CD4-positive, alpha-beta T cell treated with Interleukin-2 at 100 ng/mL for 4 hours (primary cell): ENCODE results near the gene PRKAR1B.

ENCODE experiments used
- DNase-seq: peaks from one replicate; pipeline ENCODE4 v3.0.0-alpha.2; 2020; ENCODE audit warnings: low spot score

Gene PRKAR1B

DNA sequence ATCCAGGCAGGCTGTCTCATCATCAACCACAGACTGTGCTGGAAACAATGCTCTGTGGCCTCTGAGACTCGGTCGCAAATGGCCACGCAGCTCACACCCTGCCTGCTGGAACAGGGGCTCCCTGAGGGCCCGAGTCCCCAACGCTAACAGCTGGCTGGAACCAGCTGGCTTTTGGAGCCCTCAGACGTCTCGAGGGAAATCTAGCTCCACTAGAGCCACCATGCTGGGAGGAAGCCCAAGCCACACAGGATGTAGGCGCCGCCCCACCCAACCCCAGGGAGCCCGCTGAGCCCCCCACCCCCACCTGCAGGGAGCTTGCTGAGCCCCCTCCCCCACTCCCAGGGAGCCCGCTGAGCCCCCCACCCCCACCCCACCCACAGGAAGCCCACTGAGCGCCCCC lies 186.1 kb downstream of the PRKAR1B start:
- DNase-seq, result no peak

DNA sequence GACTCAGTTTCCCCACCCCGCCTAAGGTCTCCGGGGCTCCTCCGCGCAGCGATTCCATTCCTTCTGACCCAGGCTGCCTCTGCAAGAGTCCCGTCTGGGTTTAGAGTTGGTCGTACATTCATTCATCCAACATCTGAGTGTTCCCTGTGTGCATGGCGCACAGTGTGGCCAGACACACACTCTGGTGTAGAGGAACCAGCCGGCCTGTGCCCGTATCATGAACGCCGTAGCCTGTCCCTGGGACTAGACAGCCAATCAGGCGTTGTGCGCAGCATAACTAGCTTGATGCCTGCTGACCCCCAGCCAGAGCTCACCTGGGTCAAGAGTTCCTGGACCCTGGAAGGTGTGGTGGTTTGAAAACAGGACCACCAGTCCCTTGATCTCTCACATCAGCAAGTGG lies 186.5 kb downstream of the PRKAR1B start:
- DNase-seq, result no peak

DNA sequence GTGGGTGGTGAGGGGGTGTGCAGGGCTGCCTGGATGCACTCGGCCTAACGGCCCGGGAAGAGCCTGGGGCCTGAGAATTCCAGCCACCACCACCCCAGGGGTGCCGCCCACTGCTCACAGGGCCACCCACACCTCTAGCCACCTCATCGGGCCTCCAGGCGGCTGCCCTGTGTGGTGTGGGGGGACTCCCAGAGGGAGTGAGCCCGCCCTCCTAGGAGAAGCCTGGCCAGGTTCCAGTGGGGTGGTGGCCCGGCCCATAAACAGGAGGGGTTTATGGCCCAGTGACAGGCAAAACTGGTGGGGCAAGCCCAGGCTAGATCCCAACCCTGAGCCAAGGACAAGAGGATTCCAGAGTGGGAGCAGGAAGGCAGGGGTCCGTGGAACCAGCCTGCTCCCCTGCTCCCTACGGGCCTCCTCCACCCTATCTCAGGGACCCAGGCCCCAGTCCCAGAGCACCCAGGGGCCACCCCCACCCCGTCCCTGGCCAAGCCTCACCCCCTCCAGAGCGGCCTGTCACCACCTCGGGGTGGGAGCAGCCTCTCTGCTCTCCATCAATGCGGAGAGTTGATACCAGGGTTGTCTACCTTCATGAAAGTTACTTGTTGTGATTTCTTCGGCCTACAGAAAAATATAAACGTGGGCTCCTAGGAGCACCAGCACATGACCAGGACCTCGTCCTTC lies 187.2 kb downstream of the PRKAR1B start:
- DNase-seq, result no peak

DNA sequence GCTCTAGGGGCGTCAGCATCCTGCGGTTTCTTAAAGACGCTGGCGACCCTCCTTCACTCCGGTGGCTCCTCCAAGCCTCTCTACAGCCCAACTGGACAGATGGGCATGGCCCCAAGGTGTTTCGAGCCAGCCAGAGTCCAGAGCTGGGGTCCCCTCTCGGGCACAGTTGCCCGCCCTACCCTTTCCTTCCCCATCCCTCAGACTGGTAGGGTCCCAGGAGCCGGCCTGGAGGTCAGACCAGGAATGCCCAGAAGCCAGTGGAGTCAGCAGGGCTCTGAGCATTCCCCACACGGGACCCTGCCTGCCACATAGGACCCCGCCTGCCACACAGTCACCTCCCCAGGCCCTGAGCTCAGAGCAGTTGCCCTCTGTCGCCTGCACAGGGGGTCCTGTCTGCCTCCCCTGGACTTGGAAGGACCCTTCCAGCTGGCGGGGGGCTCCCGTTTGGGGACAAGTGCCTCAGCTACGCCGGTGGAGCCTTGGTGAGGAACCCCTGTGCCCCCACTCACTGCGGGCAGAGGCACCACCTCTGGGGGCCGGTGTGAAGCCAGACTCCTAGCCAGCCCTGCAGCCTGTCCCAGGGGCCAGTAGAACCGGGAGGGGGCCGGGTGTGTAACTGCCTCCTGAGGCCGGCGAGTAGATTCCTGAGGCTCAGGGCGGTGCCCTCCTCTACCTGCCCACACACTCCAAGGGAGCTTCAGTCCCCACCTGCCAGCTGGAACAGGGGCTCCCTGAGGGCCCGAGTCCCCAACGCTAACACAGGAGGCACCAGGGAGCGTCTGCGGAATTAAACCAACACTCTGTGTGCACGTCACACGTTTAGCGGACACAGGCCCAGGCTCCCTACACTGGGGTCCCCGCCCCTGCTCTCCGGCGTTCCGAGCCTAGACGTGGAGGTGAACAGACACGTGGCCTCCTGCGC lies 188.1 kb downstream of the PRKAR1B start:
- no peak for DNase-seq

DNA sequence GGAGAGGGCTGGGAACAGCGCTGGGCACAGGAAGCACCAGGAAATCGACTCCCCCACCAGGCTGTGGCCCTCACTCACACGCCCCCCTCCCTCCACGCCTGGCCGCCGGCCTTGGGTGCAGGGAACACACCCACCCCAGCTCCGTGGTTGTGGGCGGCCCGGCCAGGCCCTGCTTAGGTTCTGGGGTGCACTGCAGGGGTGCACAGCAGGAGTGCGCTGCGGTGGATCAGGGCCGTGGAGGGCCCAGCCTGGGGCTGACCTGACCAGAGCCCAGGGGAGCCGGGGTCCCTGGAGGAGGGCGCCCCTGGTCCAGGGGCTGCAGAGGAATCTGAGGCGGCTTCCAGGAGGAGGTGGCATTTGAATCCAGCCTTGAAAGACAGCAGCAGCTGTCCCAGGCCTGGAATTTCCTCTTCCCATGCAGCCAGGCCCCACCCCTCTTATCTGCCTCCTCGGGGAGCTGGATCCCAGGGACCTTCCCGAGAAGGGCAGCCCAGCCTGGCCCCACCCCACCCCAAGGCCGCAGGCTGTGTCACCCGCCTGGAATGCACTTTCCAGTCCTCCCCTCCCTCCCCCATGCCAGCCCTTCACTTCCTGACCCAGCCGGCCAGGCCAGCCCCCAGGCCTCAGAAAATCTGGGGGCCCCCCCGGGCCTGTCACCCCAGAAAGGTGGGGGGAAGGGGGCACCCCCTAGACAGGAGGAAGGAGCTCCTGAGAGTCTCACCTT lies 189.0 kb downstream of the PRKAR1B start:
- no peak for DNase-seq

DNA sequence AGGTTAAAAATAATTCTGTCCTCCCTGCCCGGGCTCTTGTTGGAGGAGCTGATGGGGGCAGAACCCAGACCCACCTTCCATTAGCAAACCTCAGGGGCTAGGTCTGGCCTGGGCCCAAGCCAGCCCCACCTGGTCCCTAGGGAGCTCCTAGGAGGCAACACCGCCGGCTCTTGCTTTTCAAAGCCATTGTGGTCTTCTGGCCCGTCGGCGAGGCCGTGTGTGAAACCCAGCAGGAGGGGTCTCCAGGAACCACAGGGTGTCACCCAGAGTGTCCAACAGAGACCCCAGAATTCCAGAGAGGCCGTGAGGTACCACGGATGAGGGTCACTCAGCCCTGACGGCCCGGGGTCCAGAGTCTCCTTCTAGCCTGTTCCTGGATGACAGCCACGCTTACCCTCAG lies 190.8 kb downstream of the PRKAR1B start:
- DNase-seq, result no peak

DNA sequence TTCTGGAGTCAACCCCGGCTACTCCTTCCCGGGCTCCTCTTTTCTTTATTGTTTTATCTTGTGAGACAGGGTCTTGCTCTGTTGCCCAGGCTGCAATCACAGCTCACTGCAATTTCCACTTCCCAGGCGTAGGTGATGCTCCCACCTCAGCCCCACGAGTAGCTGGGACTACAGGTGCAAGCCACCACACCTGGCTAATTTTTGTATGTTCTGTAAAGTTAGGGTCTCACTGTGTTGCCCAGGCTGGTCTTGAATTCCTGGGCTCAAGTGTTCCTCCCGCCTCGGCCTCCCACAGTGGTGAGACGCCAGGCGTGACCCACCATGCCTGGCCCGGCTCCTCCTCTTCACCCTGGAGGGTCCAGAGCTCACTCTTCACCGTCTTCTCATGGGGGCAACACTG lies 192.1 kb downstream of the PRKAR1B start:
- no peak for DNase-seq

DNA sequence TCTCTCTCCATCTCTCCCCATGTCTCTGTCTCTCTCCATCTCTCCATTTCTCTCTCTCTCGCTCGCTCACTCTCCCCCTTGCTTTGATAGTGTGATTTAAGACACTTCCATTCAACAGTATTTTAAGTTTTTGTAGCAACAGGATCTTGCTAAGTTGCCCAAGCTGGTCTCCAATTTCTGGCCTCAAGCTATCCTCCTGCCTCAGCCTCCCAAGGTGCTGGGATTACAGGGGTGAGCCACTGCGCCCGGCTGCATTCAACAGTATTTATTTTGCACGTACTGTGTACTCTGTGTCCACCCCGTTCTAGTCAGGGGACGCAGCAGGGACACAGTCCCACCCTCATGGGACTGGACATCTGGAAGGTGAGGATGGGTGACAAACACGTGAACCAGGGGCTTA lies 193.0 kb downstream of the PRKAR1B start:
- DNase-seq, result no peak

DNA sequence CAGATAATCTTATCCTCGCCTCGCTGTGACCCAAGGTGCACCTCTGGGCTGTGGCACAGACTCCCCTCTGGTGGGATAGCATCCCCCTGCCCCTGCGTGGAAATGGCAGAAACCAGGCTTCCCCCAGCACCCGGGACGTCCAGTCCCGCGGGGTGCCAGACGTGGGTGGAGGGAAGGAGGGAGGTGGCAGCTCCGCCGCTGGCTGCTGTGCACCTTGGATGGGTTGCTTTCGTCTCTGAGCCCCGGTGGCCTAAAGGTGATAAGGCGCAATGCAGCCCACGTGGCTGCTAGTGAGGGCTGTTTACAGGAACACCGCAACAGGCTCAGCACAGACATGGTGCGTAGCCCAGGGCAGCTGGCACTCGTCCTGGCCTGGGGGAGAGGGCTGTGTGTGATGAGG lies 193.8 kb downstream of the PRKAR1B start:
- DNase-seq, result no peak

DNA sequence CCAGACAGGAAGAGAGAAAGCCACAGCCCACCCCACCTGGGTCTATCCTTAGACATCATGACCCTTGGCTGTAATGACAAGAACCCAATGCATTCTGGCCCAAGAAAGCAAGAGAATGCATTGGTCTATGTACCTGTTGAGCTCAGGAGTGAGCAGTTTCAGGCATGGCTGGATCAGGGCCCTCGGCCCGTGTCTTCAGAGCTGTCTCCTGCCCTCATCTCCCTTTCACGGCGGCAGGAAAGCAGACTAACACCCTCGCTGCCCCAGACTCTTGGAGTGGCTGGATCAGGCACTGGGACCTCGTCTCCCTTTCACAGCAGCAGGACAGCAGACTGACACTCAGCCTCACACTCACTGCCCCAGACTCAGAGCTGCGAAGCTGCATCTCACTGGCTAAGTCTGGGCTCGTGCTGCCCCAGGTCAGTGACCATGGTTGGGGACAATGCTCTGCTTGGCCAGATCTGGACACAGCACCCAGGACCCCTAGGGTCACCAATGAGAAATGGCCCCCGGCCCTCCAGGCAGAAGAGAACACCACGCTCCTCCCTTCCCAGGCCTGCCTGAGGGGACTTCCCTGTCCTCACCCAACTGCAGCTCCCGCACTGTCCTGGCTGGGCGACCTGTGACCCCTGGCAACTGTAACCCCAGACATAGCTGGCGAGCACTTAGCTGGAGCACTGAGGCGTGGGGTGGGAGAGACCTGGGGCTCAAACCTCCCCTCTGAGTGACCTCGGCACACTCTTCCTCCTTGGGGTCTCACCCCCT lies 194.5 kb downstream of the PRKAR1B start:
- DNase-seq, result no peak

DNA sequence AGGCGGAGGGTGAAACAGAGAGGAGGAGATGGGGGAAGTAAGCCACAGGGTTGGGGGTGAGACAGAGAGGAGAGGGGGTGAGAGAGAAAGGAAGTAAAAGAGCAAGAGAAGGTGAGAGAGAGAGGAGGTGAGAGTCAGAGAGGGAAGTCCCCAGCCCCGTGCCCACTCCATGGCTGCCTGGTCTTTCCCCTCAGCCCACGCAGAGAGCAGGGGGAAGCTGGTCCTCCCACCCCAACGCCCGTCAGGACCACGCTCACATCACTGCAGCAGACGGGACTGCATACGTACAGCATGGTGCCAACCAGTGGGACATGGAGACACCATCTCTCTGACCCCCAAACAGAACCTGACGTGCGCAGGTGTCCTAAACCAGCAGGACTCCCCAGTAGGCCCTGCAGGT lies 195.3 kb downstream of the PRKAR1B start:
- no peak for DNase-seq

DNA sequence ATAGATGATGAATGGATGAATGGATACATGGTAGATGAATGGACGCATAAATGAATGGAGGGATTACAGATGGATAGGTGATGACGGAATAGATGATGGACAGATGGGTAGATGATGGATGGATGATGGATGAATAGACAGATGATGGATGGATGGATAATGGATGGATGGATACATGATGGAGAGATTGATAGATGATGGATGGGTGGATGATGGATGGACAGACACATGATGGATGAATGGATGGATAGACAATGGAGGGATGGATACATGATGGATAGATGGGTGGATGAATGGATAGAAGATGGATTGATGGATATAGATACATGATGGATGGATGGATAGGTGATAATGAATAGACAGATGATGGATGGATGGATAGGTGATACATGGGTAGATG lies 198.6 kb downstream of the PRKAR1B start:
- DNase-seq, result no peak

DNA sequence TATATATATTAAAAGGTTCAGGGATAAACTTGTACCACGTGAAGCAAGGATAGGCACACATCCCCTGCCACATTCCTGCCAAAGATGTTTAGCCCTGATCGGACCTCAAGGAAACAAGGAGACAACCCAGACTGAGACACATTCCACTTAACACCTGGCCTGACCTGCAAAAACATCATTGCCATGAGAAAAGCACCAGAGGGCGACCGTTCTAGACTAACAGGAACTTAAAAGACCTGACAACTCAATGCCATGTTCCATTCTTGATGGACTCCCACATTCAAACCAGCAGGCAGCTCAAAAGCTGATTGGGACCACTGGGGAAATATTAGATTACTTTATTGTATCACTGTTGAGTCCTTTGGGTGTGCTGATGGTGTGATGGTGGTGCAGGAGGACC lies 199.4 kb downstream of the PRKAR1B start:
- no peak for DNase-seq

DNA sequence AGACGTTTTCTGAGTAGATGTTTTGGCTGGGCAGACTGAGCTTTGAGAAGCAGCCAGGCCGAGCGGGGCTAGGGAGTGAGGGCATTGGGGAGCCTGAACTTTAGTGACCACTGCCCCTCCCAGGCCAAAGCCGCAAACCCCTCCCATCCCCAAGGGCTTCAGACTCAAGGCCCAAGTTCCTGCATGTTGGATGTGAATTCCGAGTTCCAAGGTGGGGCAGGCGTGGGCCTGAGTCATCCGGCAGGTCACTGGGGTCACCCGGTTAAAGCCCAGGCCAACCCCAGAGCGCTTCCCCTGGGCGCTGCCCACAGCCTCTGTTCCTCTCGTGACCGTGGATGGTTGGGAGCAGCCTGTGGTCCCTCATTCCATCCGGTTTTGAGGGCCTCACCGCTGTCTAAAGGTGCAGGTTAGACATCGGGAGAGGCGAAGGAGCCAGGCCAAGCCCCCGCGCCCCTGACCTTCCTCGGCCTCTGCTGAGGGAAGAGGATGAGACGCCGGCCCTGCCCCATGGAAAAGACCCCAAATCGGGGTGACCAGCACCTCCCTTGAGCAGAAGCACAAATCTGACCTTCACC lies 200.5 kb downstream of the PRKAR1B start:
- DNase-seq, result no peak

DNA sequence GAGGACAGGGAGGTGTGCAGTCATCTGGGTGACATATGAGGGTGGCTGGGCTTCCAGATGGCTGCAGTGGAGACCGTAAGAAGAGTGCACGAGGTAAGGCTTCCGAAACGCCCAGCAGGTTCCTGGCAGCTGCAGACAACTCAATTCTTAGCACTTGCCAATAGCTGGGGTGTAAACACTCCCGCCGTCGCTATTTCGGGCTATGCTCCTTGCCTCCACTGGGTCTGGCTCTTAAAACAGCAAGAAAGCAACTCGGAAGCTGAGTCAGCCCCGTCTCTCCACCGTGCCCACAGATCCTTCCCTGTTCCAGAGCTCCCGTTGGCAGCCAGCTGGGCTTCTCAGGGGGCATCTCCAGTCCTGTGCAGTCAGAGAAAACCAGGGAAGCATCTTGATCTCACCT lies 201.3 kb downstream of the PRKAR1B start:
- no peak for DNase-seq

DNA sequence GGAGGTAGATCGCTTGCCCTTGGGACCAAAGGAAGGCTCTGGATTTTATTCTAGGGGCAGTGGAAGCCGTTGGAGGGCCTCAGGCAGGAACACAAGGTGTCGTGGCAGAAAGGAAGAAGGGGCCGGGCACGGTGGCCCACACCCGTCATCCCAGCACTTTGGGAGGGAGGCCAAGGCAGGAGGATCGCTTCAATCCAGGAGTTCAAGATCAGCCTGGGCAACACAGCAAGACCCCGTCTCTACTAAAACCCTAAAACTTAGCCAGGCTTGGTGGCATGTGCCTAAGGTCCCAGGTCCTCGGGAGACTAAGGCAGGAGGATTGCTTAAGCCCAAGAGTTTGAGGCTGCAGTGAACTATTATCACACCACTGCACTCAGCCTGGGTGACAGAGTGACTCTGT lies 202.3 kb downstream of the PRKAR1B start:
- no peak for DNase-seq

DNA sequence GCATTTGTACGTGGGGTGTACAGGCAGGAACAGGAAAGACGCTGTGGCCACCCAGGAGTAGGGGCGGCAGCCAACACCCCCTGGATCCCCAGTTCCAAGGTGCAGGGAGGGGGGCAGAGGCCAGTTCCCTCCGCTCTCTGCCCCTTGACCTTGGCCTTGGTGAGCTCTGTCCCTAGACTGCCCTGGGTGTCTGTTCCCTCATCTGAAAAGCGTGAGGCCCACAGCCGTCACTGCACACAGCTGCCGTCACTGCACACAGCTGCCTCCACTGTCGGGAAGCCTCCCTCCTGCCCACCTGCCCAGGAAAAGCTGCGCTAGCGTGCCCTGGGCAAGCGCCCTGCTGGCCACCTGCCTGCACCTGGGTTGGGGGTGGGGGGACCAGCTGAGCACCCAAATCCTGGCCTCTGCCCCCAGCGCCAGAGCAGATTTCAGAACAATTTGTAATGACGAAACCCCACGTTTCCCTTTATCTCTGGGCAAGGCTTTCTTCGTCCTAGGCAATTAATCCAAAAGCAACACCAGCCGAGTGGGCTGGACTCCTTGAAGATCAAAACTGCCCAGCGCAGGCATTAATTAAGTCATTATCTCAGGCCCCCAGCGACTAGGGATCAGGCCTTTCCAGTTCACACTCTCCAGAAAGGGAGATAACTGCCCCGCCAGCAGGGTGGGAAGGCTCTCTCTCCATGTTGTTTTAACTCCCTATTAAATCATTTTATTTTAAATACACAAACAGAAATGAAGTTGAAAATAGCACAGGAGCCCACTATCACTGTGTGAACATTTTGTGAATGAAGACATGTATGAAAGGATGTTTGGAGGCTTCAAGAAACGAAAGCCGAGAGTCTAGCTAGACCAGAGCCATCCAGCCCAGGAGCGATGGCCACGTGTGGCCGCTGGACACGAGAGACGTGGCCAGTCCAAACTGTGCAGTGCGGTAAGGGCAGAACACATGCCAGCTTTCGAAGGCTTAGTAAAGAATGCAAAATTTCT lies 203.4 kb downstream of the PRKAR1B start:
- DNase-seq, result no peak

DNA sequence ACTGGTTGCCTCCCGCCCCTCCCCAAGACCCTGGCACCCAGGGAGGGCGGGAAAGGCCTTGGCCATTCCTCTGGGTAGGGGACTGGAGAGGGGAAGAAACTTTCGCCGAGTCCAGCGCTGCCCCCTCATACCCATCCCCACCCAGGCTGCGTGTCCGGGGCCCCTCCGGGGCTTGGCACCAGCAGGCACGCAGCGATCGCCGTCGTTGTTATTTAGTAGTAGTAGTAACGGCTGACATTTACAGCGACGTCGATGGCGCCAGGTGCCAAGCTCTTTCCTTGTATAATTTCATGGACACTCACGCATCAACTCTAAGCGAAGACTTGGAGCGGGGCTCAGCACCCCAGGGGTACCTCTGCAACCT lies 204.1 kb downstream of the PRKAR1B start:
- no peak for DNase-seq

DNA sequence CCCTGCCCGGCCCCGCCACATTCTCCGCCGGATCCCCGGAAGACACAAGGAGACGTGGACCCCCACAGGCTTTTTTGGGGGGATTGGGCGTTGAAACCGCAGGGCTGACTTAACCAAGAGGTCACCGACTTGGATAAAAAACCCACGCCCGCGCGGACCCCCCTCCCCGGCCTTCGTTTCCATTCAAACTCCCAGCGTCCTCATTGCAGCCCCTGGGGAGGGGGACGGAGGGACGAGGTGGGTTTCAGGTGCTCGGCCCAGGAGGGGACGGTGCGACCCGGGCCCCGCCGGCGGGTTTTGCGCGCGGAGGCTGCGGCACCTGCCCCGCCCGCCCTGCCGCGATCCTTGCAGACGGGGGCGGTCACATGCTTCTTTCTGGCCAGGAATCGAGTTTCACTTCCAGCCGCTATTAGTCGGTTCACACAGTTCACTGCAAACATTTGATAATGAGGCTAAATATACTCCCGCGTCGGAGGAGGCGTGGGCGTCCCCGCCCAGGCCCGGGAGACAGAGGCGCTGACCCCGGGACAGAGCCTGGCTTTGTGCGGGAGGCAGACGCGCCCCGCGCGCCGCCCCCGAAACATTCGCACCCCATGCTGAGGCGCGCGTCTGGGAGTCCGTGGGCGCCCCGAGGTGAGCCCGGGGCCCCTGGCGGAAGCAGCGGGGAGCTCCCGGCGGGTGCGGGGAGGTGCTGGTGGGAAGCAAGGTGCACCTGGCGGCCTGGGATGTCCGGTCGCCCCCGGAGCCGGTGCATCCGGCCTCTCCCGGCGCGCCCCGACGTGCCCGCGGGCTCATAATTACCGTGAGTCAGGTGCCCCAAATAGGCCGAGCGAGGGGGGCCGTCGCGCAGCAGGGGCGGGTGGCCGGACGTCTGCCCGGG lies 204.8 kb downstream of the PRKAR1B start:
- peak; percentile 31 for DNase-seq
